Erythroblast (primary cell): ENCODE data around the gene ADAMTS4.
A peak's percentile ranks its signal among the peaks of the same experiment; 100 is the strongest.

Experiments
- DNase-seq, 2 experiments: peaks; one replicate each; lab custom pipeline; 2025; lab: John Stamatoyannopoulos, UW
- GATA1 ChIP-seq: IDR thresholded peaks from 2 replicates; pipeline ENCODE4 v1.6.1; 2011; ENCODE audit warnings: low read depth, mild to moderate bottlenecking, control low read depth, low read length, moderate library complexity
- POLR2A ChIP-seq: IDR thresholded peaks from 2 replicates; pipeline ENCODE4 v1.6.1; 2011; ENCODE audit warnings: mild to moderate bottlenecking, low read length

The ADAMTS4 gene

GRCh38 chr1:161193561-161194235 lies 5.2 kb downstream of the ADAMTS4 start:
- TF ChIP-seq GATA1, result no peak
- no peak for TF ChIP-seq POLR2A
- DNase-seq, result no peak

- peak; percentile 81 to 88 for DNase-seq
- no peak for TF ChIP-seq POLR2A
- no peak for TF ChIP-seq GATA1
Observed at GRCh38 chr1:161192476-161193465, 6.1 kb downstream of the ADAMTS4 start.

- no peak for TF ChIP-seq GATA1
- no peak for TF ChIP-seq POLR2A
- no peak for DNase-seq
Observed at GRCh38 chr1:161191971-161192370, 6.9 kb downstream of the ADAMTS4 start.

- DNase-seq, result no peak
- TF ChIP-seq POLR2A (no peak), GATA1 (no peak)
Observed at GRCh38 chr1:161190962-161191521, 7.8 kb downstream of the ADAMTS4 start.

DNA sequence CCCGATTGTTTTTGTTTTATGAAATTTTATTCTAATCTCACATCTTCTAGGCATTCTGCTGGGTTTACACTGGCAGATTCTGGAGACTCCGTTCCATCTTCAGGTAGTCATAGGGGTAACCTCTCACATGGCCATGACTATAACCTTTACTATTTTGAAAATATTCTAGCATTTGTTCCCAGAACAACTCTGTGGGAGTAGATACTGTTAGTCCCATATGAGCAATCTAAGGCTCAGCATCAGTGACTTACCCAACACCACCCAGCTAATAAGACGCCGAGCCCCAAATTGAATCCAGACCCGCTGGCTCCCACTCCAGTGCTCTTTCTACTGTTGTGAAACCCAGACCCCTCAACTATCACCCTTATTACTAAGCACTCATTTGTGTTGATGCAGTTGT lies 9.8 kb downstream of the ADAMTS4 start:
- DNase-seq, result no peak
- TF ChIP-seq POLR2A (no peak), GATA1 (no peak)

- DNase-seq, result no peak
- TF ChIP-seq POLR2A (no peak), GATA1 (no peak)
Observed at GRCh38 chr1:161188381-161188780, 10.5 kb downstream of the ADAMTS4 start.

GRCh38 chr1:161187311-161187710 lies 11.5 kb downstream of the ADAMTS4 start:
- TF ChIP-seq GATA1, result no peak
- TF ChIP-seq POLR2A, result no peak
- DNase-seq, result no peak

GRCh38 chr1:161185732-161186311 lies 13.0 kb downstream of the ADAMTS4 start:
- no peak for DNase-seq
- TF ChIP-seq GATA1, result no peak
- no peak for TF ChIP-seq POLR2A

GRCh38 chr1:161185282-161185682 lies 13.6 kb downstream of the ADAMTS4 start:
- TF ChIP-seq POLR2A (no peak), GATA1 (no peak)
- peak; percentile 22 to 34 for DNase-seq

DNA sequence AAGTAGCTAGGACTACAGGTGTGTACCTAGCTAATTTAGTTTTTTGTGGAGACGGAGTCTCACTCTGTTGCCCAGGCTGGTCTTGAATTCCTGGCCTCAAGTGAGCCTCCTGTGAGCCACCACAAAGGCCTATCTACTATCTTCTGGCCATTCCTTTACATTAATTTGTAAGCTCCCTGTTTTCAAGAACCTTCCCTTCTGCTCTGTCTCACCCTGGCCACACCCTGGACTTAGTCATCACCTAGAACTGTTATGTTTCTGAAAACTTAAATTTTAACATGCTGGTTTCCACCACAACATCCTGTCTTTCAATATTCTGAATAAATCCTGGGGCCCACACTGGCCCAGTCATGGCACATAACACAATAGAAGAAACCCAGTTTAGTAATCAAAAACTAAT lies 16.6 kb downstream of the ADAMTS4 start:
- TF ChIP-seq POLR2A (no peak), GATA1 (no peak)
- peak; percentile 19 to 57 for DNase-seq

- TF ChIP-seq GATA1, result no peak
- no peak for TF ChIP-seq POLR2A
- DNase-seq, result no peak
Observed at GRCh38 chr1:161180639-161181038, 18.2 kb downstream of the ADAMTS4 start.

DNA sequence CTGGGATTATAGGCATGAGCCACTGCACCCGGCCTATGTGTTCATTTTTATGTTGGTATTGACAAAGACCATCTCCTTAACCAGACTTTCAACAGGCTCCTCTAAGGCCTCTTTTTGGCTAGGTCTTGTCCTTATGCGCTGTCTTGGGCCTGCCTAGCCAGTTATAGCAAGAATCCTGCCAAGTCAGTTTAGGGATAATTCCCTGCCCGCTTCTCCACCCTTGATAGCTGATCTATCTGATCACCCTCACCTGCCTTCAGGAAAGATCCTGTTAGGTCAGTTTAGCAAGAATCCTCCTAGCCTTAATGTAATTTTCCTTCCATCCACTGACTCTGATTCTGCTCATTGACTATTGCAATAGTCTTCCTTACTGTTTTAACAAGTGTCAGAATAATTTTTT lies 19.2 kb downstream of the ADAMTS4 start:
- no peak for DNase-seq

DNA sequence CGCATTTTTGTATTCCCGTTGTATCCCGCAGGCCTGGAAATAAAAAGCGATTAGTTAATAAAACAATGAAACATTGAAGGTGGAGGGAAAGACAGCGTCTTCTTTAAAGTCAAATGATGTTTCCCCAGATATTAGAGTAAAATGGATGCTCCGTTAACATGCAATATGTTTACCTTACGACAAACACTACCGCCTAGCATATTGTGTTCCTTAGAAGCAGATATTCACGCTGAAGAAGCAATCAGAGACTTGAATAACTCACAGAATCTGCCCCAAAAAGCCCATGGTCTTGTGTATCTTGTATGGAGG lies 21.0 kb downstream of the ADAMTS4 start:
- no peak for DNase-seq
- TF ChIP-seq POLR2A (no peak), GATA1 (no peak)

More for the DNA sequence above, 19.2 kb downstream of the ADAMTS4 start:
- TF ChIP-seq GATA1 (no peak), POLR2A (no peak)

- peak; percentile 90 to 94 for DNase-seq
- peak; percentile 94 for TF ChIP-seq POLR2A
- TF ChIP-seq GATA1, result no peak
Observed at GRCh38 chr1:161177112-161177935, 21.5 kb downstream of the ADAMTS4 start, which contains the start of gene B4GALT3. Gene B4GALT3 (minus strand): TSS chr1:161177507. CDS start chr1:161176060, 1,447 bp downstream.
